Measurements from ENCODE around the gene PRDM8.

Gene PRDM8

DNA sequence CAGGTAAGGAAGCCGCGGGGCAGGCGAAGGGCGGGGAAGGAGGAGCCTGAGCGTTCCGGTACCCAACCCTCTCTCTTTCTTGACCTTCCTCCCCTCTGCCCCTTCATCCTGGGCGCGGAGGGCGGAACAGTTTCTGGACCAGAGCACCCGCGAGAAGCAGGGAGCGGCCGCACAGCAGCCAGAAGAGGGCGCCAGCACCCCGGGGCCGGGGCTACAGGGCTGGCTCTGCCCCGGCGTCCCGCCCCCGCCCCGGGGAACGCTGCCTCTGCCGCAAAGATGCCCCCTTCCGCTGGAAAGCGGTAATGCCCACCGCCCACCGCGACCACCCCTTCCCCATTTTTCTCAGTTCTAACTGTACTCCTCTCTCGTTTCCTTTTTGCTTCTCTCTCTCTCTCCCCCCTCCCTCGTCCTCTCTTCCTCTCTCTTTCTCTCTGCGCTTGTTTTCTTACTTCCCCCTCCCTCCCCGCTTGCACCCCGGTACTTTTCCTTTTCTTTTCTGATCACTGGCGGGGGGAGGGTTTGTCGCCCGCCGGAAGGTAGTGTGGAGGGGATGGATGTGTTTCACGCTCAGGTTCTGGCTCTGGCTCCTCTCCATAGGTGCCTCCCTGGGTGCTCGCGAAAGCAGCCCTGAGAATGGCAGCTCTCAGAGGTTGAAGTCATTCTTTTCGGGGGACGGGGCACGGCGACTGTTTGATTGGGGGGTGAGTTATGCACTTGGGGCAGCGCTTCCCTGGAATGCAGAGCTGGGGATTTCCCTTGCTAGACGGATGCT, 13.1 kb upstream of the PRDM8 start:
- DNase-seq = peak; percentile 96

DNA sequence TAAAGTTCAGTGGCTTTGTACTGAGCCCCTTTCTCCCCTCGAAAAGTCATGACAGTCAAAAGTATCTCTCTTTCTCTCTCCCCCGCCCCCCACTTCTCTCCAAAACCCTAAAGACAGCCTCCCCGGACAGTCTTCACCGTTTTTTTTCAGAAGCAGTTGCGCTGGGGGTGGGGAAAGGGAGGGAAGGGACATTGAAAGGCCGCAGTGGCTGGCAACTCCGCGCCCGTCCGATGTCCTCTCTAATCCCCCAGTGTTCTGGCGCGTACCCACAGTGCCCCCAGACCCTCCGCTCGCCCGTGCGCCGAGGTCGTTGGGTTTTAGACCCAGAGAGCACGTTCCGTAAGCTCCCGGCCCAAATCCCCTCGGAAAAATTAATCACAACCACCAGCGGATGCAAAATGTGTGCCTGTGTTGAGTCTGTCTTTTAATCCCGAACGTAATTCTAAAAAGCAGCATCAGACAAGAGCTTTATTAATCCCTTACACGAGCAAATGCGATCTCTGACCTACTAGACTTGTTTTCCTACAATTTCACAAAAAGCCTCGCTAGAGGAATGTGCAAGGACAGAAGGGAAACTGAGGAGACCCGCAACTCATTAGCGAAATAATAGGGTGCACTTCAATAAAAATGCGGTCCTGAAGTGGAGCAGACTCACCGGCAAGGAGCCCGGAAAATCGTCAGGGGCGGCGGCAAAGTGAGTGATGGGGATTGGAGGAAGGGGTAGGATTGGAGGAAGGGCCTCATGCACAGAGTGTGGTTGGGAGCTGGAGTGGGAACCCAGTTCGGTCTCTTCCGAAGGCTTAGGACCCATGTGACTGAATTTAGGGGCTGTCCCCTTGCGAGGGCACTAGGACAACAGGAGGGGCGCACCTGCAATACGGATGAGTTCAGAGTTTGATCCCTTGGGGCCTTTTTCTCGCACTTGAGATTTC, 12.2 kb upstream of the PRDM8 start:
- no peak for DNase-seq

GRCh38 chr4:80185787-80186548, 11.3 kb upstream of the PRDM8 start:
- DNase-seq = no peak

- no peak for DNase-seq
These were observed 10.6 kb upstream of the PRDM8 start for GRCh38 chr4:80186676-80187075.

- no peak for DNase-seq
These were observed 9.6 kb upstream of the PRDM8 start for GRCh38 chr4:80187677-80188076.

DNA sequence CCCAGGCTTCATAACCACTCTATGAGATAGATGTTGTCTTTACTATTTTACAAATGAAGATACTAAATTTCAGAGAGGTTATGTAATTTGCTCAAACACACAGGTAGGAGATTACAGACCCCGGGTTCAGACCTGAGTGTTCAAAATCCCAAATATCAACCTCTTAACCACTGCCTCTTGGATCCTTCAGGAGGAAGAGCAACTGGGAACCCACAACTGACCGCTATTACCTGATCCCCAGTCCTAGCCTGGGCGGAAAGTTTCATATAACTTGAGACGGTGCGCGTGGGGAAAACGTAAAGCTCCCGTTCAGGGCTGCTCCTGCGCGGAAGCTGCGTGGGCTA, 8.9 kb upstream of the PRDM8 start:
- DNase-seq = no peak

DNA sequence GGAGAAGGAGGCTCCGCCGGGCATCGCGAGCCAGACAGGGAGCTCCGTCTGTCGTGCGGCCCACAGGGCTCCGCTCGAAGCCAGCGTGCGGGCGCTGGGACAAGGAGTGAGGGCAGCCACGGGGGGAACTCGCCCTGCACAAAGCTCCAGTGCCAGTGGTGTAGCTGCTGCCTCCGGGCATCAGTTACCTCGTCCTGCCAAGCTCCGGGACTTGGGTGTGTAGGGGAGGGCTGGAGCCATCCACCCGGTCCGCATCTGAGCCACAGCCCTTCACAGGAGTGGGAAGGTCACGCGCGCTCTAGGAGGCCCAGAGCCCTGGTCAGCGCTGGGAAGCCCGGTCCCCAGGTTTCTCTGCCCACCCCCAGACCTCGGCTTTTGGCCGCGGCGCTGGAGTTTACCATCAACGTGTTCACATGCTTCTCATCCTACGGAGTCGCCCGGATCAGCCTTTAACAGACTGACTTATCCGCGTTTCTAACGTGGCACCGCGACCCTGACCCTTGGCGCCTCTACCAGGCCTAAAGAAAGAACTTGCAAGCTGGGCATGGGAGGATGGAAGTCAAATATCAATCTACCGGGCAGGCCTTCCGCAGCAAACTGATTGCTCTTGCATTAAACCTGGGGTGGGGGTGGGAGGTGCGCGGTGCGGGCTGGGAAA, 8.4 kb upstream of the PRDM8 start:
- DNase-seq = no peak

GRCh38 chr4:80189581-80189955, 7.7 kb upstream of the PRDM8 start:
- no peak for DNase-seq

DNA sequence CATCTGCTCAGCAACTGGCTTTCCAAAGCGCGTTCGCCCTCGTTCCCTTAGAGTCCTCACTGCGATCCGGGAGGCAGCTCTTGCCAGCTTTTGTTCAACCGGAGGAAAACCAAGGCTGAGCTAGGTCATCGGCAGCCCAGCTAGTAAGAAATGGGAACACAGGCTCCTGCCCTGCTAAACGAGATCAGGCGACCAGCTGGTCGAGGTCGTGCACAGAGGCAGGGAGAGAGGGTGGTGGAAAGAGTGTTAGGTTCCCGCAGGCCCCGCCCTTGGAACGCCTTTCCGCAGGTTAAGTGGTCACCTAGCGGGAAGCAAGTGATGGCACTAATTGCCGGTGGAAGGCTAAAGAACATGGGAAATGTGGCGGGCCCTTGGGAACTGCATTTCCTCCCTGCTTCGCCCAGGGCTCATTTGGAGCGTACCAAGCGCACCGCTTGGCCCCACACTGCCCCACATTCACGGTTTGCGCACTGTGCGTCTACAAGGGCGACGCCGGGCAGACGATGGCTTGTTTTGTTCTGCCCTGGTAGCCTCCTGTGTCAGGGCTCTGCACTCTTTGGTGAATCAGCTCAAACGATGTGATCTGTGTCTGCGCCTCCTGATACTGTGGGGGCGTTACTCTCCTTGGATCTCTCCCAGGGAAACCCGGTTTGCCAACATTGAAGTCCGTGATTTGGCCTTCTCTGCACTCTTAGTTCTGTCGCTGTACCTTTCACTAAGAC, 7.2 kb upstream of the PRDM8 start:
- DNase-seq = no peak

- DNase-seq = no peak
These were observed 4.9 kb upstream of the PRDM8 start for GRCh38 chr4:80192252-80192866.

GRCh38 chr4:80192937-80193336, 4.4 kb upstream of the PRDM8 start:
- DNase-seq = no peak

DNA sequence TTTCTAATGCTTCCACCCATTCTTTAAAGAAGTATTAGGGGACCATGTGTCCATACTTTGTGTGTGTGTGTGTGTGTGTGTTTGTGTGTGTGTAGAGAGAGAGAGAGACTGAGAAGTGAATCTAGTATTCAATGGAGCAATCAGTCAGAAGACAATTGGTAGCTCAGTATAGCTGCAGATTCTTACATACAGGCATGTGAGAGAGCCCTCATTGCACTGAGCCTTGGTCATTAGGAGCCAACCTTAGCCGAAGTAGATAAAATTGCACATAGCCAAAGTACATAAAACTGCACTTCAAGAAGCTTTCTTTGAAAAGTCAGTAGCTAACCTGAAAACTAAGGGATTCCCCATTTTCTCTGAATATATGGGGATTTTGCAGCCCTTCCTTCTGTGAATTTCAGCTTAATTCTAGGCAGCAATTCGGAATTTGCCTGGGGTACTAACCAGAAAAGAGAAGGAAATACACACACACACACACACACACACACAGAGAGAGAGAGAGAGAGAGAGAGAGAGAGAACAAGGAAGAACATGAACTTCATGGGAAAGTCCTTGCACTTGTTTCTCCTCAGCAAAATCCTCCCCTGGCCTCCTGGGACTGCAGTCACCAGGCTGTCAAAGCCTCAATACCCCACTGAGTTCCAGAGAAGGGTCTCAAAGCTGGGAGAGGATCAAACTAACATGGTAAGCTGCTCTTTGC, 1.7 kb upstream of the PRDM8 start:
- DNase-seq = no peak

- no peak for DNase-seq
These were observed 913 bp upstream of the PRDM8 start for GRCh38 chr4:80196259-80196921.

DNA sequence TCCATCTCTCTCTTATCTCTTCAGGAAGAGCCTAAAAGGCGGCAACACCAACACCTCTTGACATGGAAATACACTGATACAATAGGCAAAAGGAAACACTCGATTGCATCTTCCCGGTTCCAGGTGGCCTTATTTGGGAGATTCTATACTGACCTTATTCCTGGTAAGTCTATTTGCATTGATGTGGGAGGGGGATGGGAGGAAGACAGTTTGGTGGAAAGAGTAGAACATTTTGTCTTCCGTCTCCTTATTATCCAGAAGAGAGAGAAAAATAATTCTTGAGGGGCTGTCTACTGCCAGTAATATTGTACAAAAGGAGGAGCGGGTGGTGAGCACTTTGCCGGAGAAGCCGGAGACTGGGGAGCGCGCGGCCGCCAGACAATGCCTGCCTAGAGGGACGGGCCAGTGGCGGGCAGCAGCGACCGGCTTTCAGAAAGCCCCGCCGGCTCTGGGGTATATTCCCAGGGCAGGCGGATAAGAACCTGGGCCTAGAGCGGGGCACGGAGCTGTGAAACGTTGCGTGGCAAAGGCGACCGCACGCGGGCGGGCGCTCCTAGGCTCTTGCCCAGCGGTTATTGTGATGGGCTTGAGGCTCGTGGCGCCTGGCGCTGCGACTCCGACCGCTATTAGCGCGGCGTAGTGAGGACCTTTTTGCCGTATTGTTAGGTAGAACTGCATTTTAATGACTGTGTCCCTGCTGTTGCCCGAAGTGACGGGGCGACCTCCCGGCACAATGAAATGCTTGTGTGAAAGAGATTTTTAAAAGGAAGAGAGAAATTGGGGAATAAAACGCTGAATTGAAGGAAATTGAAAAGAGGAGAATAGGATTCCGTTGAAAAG, 518 bp downstream of the PRDM8 start:
- no peak for DNase-seq

DNA sequence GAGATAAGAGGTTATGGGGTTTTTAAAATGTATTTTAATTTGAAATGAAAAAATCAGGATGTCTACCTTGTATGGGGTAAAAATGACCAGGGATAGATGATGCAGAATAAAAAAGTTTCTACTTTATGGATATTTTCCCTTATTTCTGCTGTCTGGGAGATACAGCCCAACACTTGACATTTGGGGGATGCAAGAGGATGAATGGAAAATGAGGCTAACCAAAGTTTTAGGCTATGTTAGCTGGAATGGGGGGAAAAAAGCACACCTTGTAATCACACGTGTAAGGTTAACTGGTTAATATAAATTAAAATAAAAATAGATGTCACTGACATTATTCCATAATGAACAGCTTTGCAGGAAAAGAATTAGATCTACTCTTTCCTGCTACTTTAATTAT, 1.1 kb downstream of the PRDM8 start:
- DNase-seq = no peak

DNA sequence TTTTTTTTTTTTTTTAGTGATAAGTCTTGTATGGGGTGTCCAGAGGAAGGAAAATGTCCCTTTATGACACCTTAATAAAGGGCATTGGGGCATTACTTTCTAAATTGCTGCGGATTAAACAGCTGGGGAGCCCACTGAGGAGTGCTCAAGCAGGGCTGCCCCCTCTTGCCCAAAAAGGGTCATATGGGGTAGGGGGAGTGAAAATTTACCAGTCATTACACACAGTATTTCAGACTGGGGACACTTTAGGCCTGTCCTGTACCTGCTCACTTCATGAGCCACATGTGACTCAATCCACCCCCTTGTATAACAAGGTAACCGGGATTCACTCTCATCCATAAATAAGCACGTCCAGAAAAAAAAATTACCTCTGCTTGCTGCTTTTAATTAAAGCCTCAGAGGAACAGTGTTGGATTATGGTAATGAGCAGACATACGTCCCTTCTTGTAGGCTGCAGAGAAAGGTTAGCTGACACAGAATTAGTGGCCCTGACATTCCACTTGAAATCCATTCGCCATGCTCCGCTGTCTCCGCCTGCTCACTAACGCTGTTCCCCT, 1.8 kb downstream of the PRDM8 start:
- DNase-seq = no peak

GRCh38 chr4:80199947-80200346, 2.6 kb downstream of the PRDM8 start:
- DNase-seq = no peak

DNA sequence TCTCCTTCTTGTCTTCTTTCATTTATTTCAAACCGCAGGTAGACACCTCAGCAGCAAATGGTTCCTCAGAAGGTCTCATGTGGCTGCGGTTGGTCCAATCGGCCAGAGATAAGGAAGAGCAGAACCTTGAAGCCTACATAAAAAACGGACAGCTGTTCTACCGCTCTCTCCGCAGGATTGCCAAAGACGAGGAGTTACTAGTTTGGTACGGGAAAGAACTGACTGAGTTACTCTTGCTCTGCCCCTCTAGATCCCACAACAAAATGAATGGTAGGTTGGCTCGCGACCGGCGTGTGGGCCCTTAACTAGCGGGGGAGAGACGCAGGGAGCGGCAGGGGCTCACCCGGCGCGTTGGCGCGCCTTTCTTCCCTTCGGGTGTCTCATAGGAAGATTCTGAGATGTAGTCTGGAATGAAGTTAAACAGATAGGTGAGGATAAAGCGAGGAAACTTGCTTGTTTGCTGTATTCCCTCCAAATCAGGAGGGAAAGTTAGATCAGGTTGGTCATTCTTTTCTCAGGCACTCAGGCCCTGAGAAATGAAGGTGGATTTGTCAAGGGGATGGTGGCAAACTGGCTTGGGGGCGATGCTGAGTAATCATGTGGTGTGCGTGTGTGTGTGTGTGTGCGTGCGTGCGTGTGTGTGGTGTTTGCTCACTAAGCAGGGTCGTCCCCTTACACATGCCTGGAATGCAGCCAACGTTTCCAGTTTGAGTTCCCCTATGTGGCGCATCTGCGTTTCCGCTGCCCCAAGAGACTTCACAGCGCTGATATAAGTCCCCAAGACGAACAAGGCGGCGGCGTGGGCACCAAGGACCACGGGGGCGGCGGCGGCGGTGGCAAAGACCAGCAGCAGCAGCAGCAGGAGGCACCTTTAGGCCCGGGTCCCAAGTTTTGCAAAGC, 4.2 kb downstream of the PRDM8 start:
- DNase-seq = no peak

Measured in activated CD4-positive, alpha-beta T cell treated with anti-CD3 and anti-CD28 coated beads, Interleukin-2, amount 50 U/mL, for 16 hours (primary cell).